D341Med (cell line): Measurements from ENCODE around the gene ARHGEF10L.
"Not testable (repeated sequence)": the region's sequence is repeated elsewhere in the genome, so short reads cannot be mapped to it uniquely, and the experiment has no call there.

Experiments used
- DNase-seq: peaks from one replicate; pipeline ENCODE4 v3.0.0; 2012; ENCODE audit warnings: low spot score

The ARHGEF10L gene

GRCh38 chr1:17612831-17613230 lies 73.3 kb downstream of the ARHGEF10L start:
- DNase-seq, result no peak

- no peak for DNase-seq
Observed at GRCh38 chr1:17614586-17614985, 75.1 kb downstream of the ARHGEF10L start.

GRCh38 chr1:17615157-17615556 lies 75.7 kb downstream of the ARHGEF10L start:
- no peak for DNase-seq

GRCh38 chr1:17615959-17616358 lies 76.5 kb downstream of the ARHGEF10L start:
- DNase-seq, result no peak

- no peak for DNase-seq
Observed at GRCh38 chr1:17616731-17617279, 77.3 kb downstream of the ARHGEF10L start.

GRCh38 chr1:17617787-17618557 lies 78.5 kb downstream of the ARHGEF10L start:
- DNase-seq, result no peak

- no peak for DNase-seq
Observed at GRCh38 chr1:17618558-17619247, 79.2 kb downstream of the ARHGEF10L start.

GRCh38 chr1:17620448-17620847 lies 81.0 kb downstream of the ARHGEF10L start:
- no peak for DNase-seq

- no peak for DNase-seq
Observed at GRCh38 chr1:17621691-17622090, 82.2 kb downstream of the ARHGEF10L start.

GRCh38 chr1:17622823-17623222 lies 83.3 kb downstream of the ARHGEF10L start:
- DNase-seq, result no peak

GRCh38 chr1:17624611-17625233 lies 85.2 kb downstream of the ARHGEF10L start:
- DNase-seq, result no peak

GRCh38 chr1:17627239-17628052 lies 87.9 kb downstream of the ARHGEF10L start:
- DNase-seq, result no peak

- not testable (repeated sequence) for DNase-seq
Observed at GRCh38 chr1:17629046-17629445, 89.5 kb downstream of the ARHGEF10L start.

- no peak for DNase-seq
Observed at GRCh38 chr1:17629460-17629859, 90.0 kb downstream of the ARHGEF10L start.

- no peak for DNase-seq
Observed at GRCh38 chr1:17630048-17630830, 90.7 kb downstream of the ARHGEF10L start.

GRCh38 chr1:17630986-17631385 lies 91.5 kb downstream of the ARHGEF10L start:
- no peak for DNase-seq

- no peak for DNase-seq
Observed at GRCh38 chr1:17631410-17631809, 91.9 kb downstream of the ARHGEF10L start.

GRCh38 chr1:17632106-17632505 lies 92.6 kb downstream of the ARHGEF10L start:
- DNase-seq, result no peak

GRCh38 chr1:17632541-17633184 lies 93.2 kb downstream of the ARHGEF10L start:
- DNase-seq, result no peak

- no peak for DNase-seq
Observed at GRCh38 chr1:17633654-17634053, 94.2 kb downstream of the ARHGEF10L start.

GRCh38 chr1:17635276-17635675 lies 95.8 kb downstream of the ARHGEF10L start:
- no peak for DNase-seq
